Embryonic facial prominence (tissue), 1 donor: ENCODE results near the gene SLC39A2.
"Not testable (repeated sequence)": the region's sequence is repeated elsewhere in the genome, so short reads cannot be mapped to it uniquely, and the experiment has no call there.

Experiments
- DNase-seq: peaks from one replicate; pipeline ENCODE4 v3.0.0-alpha.2; 2016; ENCODE audit errors: extremely low spot score

Gene SLC39A2

GRCh38 chr14:20996521-20996920, 2.6 kb upstream of the SLC39A2 start:
- DNase-seq = no peak

DNA sequence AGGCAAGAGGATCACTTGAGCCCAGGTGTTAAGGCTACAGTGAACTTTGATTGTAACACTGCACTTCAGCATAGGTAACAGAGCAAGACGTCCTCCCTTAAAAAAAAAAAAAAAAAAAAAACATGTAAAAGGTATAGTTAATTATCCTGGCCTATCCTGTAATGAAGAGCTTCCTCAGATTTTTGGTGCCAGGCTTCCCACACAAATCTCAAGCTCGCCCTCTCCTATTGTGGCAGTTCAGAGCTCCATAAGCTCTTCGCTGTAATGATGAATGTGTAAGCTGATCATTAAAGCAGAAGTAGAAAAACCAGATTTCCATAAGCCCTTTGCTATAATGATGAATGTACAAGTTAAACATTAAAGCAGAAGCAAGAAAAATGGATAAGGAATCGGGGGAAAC, 2.0 kb upstream of the SLC39A2 start:
- no peak for DNase-seq

DNA sequence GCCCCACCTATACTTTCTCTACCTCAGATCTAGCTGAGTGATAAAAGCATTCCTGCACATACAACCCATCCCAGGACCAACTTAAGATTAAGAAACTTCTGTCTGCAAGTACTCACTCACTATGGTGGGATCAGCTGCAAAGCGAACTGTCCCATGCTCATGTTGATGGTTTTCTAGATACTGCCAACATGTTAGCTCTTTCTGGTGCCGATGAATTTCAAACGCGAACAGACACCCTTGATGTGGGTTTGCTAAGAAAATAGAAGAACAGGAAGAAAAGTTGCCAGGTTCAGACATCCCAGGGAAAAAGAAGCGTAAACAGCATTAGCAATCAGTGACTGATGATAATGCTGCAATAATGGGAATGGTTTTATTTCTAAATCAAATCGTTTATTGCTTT, 1.5 kb upstream of the SLC39A2 start:
- no peak for DNase-seq

- no peak for DNase-seq
Measured at GRCh38 chr14:20998139-20998538, 954 bp upstream of the SLC39A2 start.

DNA sequence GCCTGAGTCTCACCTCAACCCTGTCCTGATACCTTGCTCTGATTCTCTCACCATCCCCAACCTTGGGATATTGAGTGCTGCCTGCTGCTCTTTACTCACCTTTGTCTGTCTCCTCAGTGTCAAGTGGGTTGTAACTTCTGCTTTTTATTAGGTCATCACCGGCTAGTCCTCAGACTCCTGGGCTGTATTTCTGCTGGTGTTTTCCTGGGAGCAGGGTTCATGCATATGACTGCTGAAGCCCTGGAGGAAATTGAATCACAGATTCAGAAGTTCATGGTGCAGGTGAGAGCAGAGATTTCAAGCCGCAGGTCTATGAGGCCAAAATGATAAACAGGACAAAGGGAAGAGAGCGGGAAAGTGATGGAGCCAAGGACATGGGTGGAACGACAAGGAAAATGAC, 498 bp downstream of the SLC39A2 start:
- DNase-seq = no peak

DNA sequence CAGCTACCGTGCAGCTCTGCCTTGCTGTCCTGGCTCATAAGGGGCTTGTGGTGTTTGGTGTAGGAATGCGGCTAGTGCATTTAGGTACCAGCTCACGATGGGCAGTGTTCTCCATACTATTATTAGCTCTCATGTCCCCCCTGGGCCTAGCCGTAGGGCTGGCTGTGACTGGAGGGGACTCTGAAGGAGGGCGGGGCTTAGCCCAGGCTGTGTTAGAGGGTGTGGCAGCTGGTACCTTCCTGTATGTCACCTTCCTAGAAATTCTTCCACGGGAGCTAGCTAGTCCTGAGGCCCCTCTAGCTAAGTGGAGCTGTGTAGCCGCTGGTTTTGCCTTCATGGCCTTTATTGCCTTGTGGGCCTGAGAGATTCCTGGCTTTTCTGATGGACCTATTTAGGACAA, 2.1 kb downstream of the SLC39A2 start:
- no peak for DNase-seq

GRCh38 chr14:21003788-21004346, 4.8 kb downstream of the SLC39A2 start:
- no peak for DNase-seq

DNA sequence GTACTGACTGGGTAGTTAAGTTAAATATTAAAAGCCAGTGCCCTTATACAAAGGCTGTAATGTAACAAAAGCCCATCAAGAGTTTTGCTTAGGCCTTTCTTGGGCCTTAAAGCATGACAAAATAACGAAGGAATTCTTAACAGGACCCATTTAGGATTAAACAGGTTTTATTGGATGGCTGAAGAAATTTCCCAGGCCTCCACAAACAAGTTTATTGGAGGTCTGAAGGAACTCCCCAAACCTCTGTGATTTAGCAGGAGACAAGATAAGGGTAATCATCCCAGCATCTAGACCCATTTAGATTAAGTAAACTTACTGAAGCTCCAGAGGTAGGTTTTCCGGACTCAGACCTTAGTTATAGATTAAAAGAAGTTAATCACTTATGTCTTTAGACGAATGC, 10.6 kb downstream of the SLC39A2 start:
- not testable (repeated sequence) for DNase-seq

DNA sequence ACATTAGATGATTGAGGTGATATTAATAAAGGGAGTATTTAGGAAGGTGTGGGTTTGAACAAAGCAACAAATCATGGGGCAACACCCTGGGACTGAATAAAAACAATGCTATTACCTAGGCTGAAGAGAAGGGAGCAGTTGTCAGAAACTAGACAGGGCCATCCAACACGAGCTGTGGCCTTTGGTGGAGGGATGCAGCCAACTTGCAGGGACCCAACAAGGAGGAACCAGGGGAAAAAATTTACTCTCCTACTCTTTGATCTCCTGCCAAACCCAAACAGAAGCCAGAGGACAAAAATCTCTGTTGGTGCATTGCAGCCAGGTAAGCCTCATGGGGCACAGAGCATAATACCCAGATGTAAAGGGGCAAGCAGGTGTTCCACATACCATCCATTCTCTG, 12.0 kb downstream of the SLC39A2 start:
- no peak for DNase-seq

- peak; percentile 66 for DNase-seq
Measured at GRCh38 chr14:21014761-21015190, 15.7 kb downstream of the SLC39A2 start.

- no peak for DNase-seq
Measured at GRCh38 chr14:21015312-21015711, 16.2 kb downstream of the SLC39A2 start.

GRCh38 chr14:21016413-21017190, 17.5 kb downstream of the SLC39A2 start:
- no peak for DNase-seq

DNA sequence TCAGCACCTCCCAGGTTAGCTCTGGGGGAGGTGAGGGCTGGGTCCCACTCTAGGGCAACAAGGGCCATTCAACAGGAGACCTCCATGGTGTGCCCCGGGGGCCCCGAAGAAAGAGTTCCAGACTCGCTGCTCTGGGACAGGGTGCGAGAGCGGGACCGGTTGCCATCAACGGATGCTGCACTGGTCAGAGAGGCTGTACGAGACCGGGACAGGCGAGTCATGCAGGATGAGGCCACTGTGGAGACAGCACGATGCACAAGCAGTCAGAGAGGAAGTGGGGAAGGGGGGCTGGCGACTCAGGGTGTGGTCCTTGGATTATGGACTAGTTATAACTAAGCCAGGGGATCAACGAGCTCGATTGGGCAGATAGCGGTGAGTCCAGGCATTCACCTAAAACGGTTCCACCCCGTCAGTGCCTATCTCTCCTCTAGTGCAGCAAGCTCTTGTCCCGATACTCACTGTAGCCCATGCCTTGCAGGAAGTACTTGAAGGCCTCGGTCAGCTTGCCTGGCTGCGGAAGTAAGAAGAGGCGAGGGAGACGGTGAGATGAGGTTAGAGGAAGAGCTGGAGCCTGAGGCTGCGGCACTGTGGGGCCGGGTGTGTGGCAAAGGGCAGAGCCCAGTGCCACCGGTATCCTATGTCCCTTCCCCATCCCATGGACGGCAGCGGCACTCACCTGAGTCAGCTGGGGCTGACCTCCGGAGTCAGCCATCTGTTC, 18.6 kb downstream of the SLC39A2 start:
- DNase-seq = no peak

GRCh38 chr14:21018286-21018685, 19.2 kb downstream of the SLC39A2 start:
- no peak for DNase-seq

DNA sequence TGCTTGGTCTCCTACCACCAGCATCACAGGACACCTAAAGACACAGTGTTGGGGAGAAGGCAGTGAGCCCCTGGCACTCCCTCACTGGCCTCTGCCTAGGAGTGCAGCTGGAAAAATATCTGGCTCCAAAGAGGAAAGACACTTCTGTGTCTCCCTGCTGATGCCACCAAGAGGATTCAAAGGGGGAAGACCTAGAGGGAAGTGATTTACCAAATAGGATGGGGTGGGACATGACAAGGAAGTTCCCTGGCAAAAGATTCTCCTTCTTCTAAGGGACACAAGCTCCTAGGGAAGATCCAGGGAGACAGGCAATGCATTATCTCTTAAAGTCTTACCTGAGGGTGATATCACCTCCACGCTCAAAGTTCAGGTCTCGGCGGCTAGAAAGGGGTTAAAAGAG, 19.7 kb downstream of the SLC39A2 start:
- DNase-seq = no peak

DNA sequence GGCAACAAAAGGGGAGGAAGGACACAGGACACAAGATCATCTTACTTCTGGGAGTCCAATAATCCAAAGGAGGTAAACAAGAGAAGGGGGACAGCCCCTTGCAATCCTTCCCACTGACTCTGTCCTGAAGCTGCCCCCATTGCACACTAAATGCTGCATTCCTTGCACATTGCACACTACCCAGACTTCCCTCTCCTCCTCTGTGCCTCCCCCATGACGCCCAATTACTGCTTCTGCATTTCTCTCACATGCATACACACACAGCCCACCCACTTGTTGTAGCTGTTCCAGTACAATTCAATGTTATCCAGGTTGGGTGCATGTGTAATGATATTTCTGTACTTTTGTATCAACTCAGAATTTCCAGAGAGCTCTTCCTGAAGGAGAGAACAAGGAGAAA, 20.3 kb downstream of the SLC39A2 start:
- no peak for DNase-seq

DNA sequence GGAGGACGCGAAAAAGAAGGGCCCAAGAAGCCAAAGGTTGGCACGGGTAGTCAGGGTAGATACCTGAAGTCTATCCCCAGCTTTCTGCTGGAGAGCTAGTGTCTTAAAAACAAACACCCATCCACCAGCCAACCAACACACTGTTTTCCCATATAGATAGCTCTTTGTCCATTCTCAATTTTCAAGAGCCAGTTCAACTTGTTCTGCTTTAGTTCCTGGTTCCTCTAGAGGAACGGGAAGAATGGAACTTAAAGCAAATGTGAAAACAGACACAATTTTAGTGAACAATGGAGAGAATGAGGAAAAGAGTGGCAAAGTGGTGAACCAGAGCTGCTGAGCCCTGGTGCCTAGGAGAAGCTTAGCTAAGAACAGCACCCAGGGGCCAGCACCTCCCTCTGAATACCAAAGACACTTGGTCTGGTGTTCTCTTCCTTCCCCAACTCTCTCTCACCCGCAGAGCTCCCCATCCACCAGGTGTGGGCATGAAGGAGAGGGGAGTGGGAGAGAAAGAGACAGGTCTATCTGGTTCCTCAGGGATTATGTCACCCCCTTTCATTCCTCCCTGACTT, 22.0 kb downstream of the SLC39A2 start:
- no peak for DNase-seq

GRCh38 chr14:21022686-21023085, 23.6 kb downstream of the SLC39A2 start:
- no peak for DNase-seq

DNA sequence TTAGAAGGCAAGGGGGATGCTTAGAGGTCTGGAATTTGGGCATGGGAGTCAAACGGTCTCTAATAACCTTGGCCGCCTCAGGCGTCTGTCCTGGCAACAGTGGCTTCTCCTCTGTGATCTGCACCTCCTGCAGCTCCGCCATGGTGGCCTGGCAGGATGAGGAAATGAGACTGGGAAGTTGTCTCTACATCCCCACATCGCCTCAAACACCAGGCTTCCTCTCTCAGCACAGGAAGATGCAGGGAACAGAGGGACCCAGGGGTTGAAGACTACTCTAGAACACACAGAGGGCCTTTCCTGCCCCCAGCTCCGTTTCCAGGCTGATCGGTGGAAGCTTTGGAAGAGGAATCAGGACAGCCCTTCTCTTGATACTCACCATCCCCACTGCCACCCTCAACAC, 24.1 kb downstream of the SLC39A2 start:
- no peak for DNase-seq

DNA sequence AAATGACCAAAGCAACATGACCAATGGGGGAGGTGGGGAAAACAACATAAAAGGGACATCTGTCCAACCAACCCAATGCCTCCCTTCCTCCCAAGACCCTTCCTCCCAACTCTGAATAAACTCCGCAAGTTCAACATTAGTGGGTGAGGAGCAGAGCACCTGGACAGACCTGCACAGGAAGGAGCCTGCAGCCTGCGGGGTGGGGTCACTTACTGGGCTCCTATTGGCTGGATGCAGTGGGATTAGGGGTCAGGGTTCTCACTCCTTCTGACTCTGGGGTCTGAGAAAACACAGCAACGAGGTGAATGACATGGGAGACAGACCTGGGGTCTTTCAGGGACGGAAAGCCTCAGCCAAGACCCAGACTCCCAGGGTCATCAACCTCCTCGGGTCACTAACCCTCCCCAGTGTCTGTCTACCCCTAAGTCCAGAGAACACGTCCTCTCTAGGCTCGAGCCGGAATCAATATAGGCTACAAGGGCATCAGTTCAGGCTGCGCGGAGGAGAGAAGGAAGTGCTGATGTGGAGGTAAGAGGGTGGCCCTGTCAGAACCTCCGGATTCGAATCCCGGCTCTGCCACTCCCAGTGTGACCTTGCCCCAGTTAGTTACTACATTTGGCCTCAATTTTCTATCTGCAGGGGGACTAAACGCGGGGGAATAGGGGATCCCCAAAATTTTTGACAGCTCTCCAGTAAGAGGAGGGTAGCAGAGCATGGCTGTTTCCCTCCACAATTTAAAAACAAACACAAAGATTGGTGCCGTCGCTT, 24.9 kb downstream of the SLC39A2 start:
- DNase-seq = no peak

DNA sequence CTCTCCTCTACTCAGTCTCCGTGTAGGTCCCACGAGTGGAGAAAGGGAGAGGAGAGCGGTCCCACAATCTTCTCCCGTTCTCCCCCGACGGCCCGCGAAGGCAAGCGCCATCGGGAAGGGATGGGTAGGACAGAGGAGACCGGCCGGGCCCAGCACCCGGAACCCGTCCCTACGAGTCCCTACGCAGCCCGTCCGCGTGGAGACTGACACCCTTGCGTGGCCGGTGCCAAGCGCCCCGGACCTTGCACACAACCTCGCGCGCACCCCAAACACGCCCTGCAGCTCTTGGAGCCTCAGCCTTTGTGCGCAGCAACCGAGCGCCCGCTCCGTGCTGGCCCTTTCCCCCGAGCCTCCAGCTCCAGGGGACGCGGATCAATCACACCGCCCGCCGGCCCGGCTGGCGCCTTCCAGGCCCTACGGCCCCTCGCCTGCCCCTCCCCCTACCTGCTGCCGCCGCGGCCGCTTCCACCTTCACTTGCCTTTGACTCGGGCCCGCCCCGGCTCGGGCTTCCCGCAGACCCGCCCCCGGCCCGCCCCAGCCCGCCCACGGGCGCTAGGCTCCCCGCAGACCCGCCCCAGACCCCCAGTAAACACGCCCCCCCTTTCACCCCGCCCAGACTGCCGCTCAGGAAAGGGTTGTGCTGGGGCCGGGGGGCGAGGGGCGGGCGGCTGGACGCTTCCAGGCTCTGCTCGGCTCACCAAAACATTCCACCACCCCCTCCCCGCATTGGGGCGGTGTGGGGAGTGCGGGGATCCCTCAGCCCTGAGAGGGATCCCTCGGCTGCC, 25.7 kb downstream of the SLC39A2 start, which contains the start of gene NDRG2:
Gene NDRG2, minus strand, starts transcription at position 477 of the 786 bp plus-strand sequence. CDS start 1,746 bp downstream, outside the sequence.
- DNase-seq = peak; percentile 27
